BJ (cell line): ENCODE measurements around the gene TPRN. TPM values are rescaled to one million over a fixed set of nuclear protein-coding genes. Genes with fewer than 3 reads are reported as not detected.

ENCODE experiments used
- CTCF ChIA-PET: fragments of 350-600 bp; formaldehyde crosslinking; extraction: SDS; loops from one replicate; lab custom pipeline; 2021; ENCODE audit warnings: antibody characterized with exemption, inconsistent platforms; lab: Yijun Ruan, JAX
- POLR2A ChIA-PET: fragments of 300-600 bp; sonication (Branson Sonifier 250); formaldehyde crosslinking; extraction: SDS; loops from one replicate; lab custom pipeline; 2021; ENCODE audit warnings: antibody characterized with exemption; lab: Charles Lee
- DNase-seq: peaks from one replicate; pipeline ENCODE4 v3.0.0-alpha.2; 2011; ENCODE audit warnings: low read depth
- H3K27me3 ChIP-seq: 2 replicates; pipeline ENCODE4 v1.6.0; 2011; ENCODE audit warnings: low read length; ENCODE audit not compliant: control insufficient read depth, insufficient read depth
- H3K36me3 ChIP-seq: 2 replicates; pipeline ENCODE4 v1.5.1; 2011; ENCODE audit warnings: low read length; ENCODE audit not compliant: control insufficient read depth, insufficient read depth
- H3K4me3 ChIP-seq: 2 replicates; pipeline ENCODE4 v1.5.1; 2011; ENCODE audit warnings: low read depth, mild to moderate bottlenecking, control low read depth, low read length
- CTCF ChIP-seq: IDR thresholded peaks from 2 replicates; pipeline ENCODE4 v1.5.1; 2011; ENCODE audit warnings: low read depth, mild to moderate bottlenecking, control low read depth, inconsistent platforms, low read length, moderate library complexity; ENCODE audit not compliant: insufficient read depth
- polyA plus RNA-seq: library from polyadenylated mRNA; depleted of rRNA; stranded (reverse); fragments of >200 nt; gene quantifications from 2 replicates; pipeline ENCODE4 v1.2.3, GENCODE V29; 2011

The TPRN gene
- polyA plus RNA-seq, 1 experiment: 3.5 TPM

GRCh38 chr9:137162505-137163364, 37.8 kb downstream of the TPRN start:
- no peak for DNase-seq
- ChIA-PET POLR2A (no interaction called here), CTCF (interaction anchor here (1.0 to 1.2 kb wide), 2 partner anchors 64 to 92 kb away, joined by 3 to 4 read pairs; partner anchors contain the start of gene SAPCD2)
- Histone ChIP-seq H3K4me3 (peak overlapping the region; percentile 40), H3K36me3 (no peaks in the 10 kb centered on the region), H3K27me3 (peaks cover 33% of the 10 kb centered on the region)
- TF ChIP-seq CTCF: peak; percentile 21; the same call in 1 of the 2 replicates

GRCh38 chr9:137161558-137162486, 38.7 kb downstream of the TPRN start:
- Histone ChIP-seq H3K27me3 (peaks cover 29% of the 10 kb centered on the region), H3K4me3 (no peak overlapping the region), H3K36me3 (no peaks in the 10 kb centered on the region)
- ChIA-PET POLR2A (no interaction called here), CTCF (interaction anchor here (1.0 kb wide), 1 partner anchor 65 kb away, joined by 4 read pairs; no protein-coding TSS in a partner anchor)
- no peak for DNase-seq
- no peak for TF ChIP-seq CTCF

DNA sequence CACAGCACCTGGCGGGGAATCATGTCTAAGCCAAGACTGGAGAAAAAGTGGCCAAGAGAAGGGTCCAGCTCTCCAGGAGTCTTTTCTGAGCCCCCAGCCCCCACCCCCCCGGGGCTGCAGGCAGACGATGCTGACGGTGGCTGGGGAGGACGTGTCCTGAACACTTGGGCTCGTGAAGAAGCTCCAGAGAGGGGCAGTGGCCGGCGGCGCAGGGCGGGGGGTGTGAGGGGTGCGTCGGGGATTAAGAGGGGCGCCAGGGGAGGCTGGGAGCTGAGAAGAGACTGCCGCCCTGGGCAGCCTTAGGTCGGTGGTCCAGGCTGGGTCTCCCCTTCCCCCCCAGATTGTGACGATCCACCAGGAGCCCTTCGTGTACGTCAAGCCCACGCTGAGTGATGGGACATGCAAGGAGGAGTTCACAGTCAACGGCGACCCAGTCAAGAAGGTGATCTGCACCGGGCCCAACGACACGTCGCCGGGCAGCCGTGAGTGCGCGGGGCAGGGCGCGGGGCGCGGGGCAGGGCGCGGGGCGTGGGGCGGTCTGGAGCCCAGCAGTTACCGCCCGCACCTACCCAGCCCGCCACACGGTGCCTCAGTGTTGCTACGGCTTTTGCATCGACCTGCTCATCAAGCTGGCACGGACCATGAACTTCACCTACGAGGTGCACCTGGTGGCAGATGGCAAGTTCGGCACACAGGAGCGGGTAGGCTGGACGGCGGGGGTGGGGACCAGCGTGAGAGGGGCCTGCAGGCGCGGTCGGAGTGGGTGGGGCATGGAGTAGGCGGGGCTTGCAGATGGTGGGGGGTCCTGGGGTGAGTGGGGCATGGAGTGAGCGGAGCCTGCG, 39.6 kb downstream of the TPRN start:
- ChIA-PET CTCF (interaction anchor here (1.0 kb wide), 1 partner anchor 10 kb away, joined by 3 read pairs; no protein-coding TSS in a partner anchor), POLR2A (no interaction called here)
- H3K36me3 ChIP-seq: no peaks in the 10 kb centered on the region
- peaks cover 22% of the 10 kb centered on the region for H3K27me3 ChIP-seq
- no peak for TF ChIP-seq CTCF
- no peak for DNase-seq
- no peak overlapping the region for H3K4me3 ChIP-seq

GRCh38 chr9:137160054-137160425, 40.5 kb downstream of the TPRN start:
- no peak for DNase-seq
- Histone ChIP-seq H3K27me3 (peaks cover 22% of the 10 kb centered on the region), H3K36me3 (no peaks in the 10 kb centered on the region), H3K4me3 (no peak overlapping the region)
- TF ChIP-seq CTCF: no peak
- ChIA-PET POLR2A (no interaction called here), CTCF (interaction anchor here (1.0 kb wide), 1 partner anchor 11 kb away, joined by 3 read pairs; no protein-coding TSS in a partner anchor)
